HCT116 (cell line): Measurements from ENCODE around the gene GNG7. TPM values are rescaled to one million over a fixed set of nuclear protein-coding genes. Genes with fewer than 3 reads are reported as not detected.

Experiments
- ATAC-seq: fragments of 200-7000 bp; cut with Tn5 transposase; 2 replicates; pipeline ENCODE4 v1.9.1; 2020; ENCODE audit warnings: mild to moderate bottlenecking, moderate library complexity
- BruUV-seq: library from RNA; stranded (reverse); fragments of 400-500 nt; replicated peaks from 2 replicates; lab custom pipeline; 2021; lab: Mats Ljungman, UMichigan
- CTCF ChIA-PET: fragments of 300-600 bp; sonication (Branson Sonifier 250); formaldehyde crosslinking; loops from one replicate; lab custom pipeline; 2021; ENCODE audit warnings: antibody characterized with exemption; lab: Charles Lee
- POLR2A ChIA-PET: fragments of 300-600, 350-600 bp; sonication (Branson Sonifier 250); formaldehyde crosslinking; loops from one replicate; lab custom pipeline; 2021; ENCODE audit warnings: antibody characterized with exemption; lab: Charles Lee
- RAD21 ChIA-PET, 2 experiments: fragments of 300-600 bp; sonication (Branson Sonifier 250); formaldehyde crosslinking; loops; one replicate each; lab custom pipeline; 2023; ENCODE audit warnings: low total read pairs in 2 of 2; ENCODE audit not compliant: uncharacterized antibody in 2 of 2, unreplicated experiment in 2 of 2, low non-redundant PET in 1 of 2; lab: Charles Lee
- DNase-seq: peaks from one replicate; pipeline ENCODE4 v3.0.0-alpha.2; 2010; ENCODE audit warnings: low read depth, low spot score
- H2AFZ ChIP-seq: fragments of 200-600 bp; shearing (Covaris generic), sonication (generic); 2 replicates; pipeline ENCODE4 v1.6.1; 2017; ENCODE audit warnings: low read depth, mixed run types, mixed read lengths, antibody characterized with exemption, low read length; ENCODE audit not compliant: poor library complexity, severe bottlenecking
- H3K27ac ChIP-seq: 2 replicates; pipeline ENCODE4 v1.5.1; 2012; ENCODE audit warnings: low read depth, low read length
- H3K27me3 ChIP-seq: fragments of 200-600 bp; sonication (generic); 2 replicates; pipeline ENCODE4 v1.6.1; 2016; ENCODE audit warnings: mixed run types, low read length, mixed read lengths; ENCODE audit not compliant: insufficient read depth
- H3K36me3 ChIP-seq, 2 experiments: fragments of 200-500 bp in 1 of 2; fragments of 200-600 bp in 1 of 2; sonication (Bioruptor generic) in 1 of 2; sonication (generic) in 1 of 2; 2 replicates each; pipeline versions ENCODE4 v1.5.1 to v1.6.1; 2014 to 2016; ENCODE audit warnings: low read length in 2 of 2, inconsistent platforms in 1 of 2, mixed read lengths in 1 of 2, mixed run types in 1 of 2; ENCODE audit not compliant: insufficient read depth in 2 of 2, control insufficient read depth in 1 of 2
- H3K4me1 ChIP-seq, 2 experiments: fragments of 200-600 bp in 1 of 2; sonication (generic) in 1 of 2; 2 replicates each; pipeline versions ENCODE4 v1.5.1 to v1.6.1; 2012 to 2017; ENCODE audit warnings: low read length in 2 of 2, inconsistent platforms in 1 of 2, mild to moderate bottlenecking in 1 of 2, mixed read lengths in 1 of 2, mixed run types in 1 of 2, moderate library complexity in 1 of 2; ENCODE audit not compliant: insufficient read depth in 2 of 2, control insufficient read depth in 1 of 2
- H3K4me2 ChIP-seq: fragments of 200-600 bp; sonication (generic); 2 replicates; pipeline ENCODE4 v1.6.1; 2017; ENCODE audit warnings: mixed run types, low read length, mixed read lengths
- H3K4me3 ChIP-seq, 2 experiments: fragments of 200-600 bp in 1 of 2; sonication (generic) in 1 of 2; replicated peaks in 1 of 2; 2 replicates each; pipeline ENCODE4 v1.5.1; 2011 to 2016; ENCODE audit warnings: low read length in 2 of 2, control low read depth in 1 of 2, low read depth in 1 of 2, mild to moderate bottlenecking in 1 of 2, mixed read lengths in 1 of 2, mixed run types in 1 of 2
- H3K79me2 ChIP-seq: fragments of 200-600 bp; sonication (generic); 2 replicates; pipeline ENCODE4 v1.6.1; 2017; ENCODE audit warnings: mild to moderate bottlenecking, mixed run types, low read length, moderate library complexity, mixed read lengths; ENCODE audit not compliant: insufficient read depth
- H3K9ac ChIP-seq: fragments of 200-600 bp; sonication (generic); 2 replicates; pipeline ENCODE4 v1.6.1; 2016; ENCODE audit warnings: low read length, mixed read lengths
- H3K9me2 ChIP-seq: fragments of 200-600 bp; sonication (generic), shearing (Covaris generic); 2 replicates; pipeline ENCODE4 v1.6.1; 2017; ENCODE audit warnings: mixed run types, mild to moderate bottlenecking, moderate library complexity; ENCODE audit not compliant: insufficient read depth
- H3K9me3 ChIP-seq, 2 experiments: fragments of 200-500 bp in 1 of 2; fragments of 200-600 bp in 1 of 2; sonication (Bioruptor generic) in 1 of 2; sonication (generic) in 1 of 2; 2 replicates each; pipeline ENCODE4 v1.6.1; 2014 to 2017; ENCODE audit warnings: low read length in 2 of 2, mixed read lengths in 2 of 2, inconsistent platforms in 1 of 2, low read depth in 1 of 2, mild to moderate bottlenecking in 1 of 2, mixed run types in 1 of 2, moderate library complexity in 1 of 2; ENCODE audit not compliant: control insufficient read depth in 1 of 2, insufficient read depth in 1 of 2
- H4K20me1 ChIP-seq: fragments of 200-600 bp; sonication (generic), shearing (Covaris generic); 2 replicates; pipeline ENCODE4 v1.6.1; 2017; ENCODE audit warnings: mixed run types, mild to moderate bottlenecking, moderate library complexity; ENCODE audit not compliant: insufficient read depth
- EZH2 ChIP-seq: fragments of 200-600 bp; sonication (generic); IDR thresholded peaks from 2 replicates; pipeline ENCODE4 v1.6.1; 2017; ENCODE audit warnings: antibody characterized with exemption, mixed run types
- FOSL1 ChIP-seq: IDR thresholded peaks from 2 replicates; pipeline ENCODE4 v1.6.1; 2012; ENCODE audit warnings: low read depth
- JUND ChIP-seq: IDR thresholded peaks from 2 replicates; pipeline ENCODE4 v1.6.1; 2012
- MAX ChIP-seq: IDR thresholded peaks from 2 replicates; pipeline ENCODE4 v1.6.1; 2012
- POLR2AphosphoS5 ChIP-seq: IDR thresholded peaks from 2 replicates; pipeline ENCODE4 v1.6.1; 2011; ENCODE audit warnings: mild to moderate bottlenecking, low read depth, low read length, moderate library complexity
- SIN3A ChIP-seq: IDR thresholded peaks from 2 replicates; pipeline ENCODE4 v1.6.1; 2012; ENCODE audit warnings: low read depth
- SRF ChIP-seq: IDR thresholded peaks from 2 replicates; pipeline ENCODE4 v1.6.1; 2012; ENCODE audit warnings: low read depth
- TCF7L2 ChIP-seq: IDR thresholded peaks from 2 replicates; pipeline ENCODE4 v1.7.0; 2011; ENCODE audit warnings: borderline replicate concordance, inconsistent platforms; ENCODE audit not compliant: insufficient read depth, insufficient read length; ENCODE audit errors: extremely low read depth
- ZBTB33 ChIP-seq: IDR thresholded peaks from 2 replicates; pipeline ENCODE4 v1.6.1; 2011; ENCODE audit warnings: mild to moderate bottlenecking, low read length, moderate library complexity; ENCODE audit not compliant: insufficient replicate concordance; ENCODE audit errors: extremely low read depth
- ZFX ChIP-seq: fragments of 450-650 bp; IDR thresholded peaks from 2 replicates; pipeline ENCODE4 v1.6.1; 2017
- intact Hi-C: fragments of 100-400 bp; cut with micrococcal nuclease; formaldehyde crosslinking; loops from 2 replicates; pipeline ENCODE4 v1.10.0; 2022
- total RNA-seq: library from RNA; stranded (reverse); gene quantifications from one replicate; pipeline ENCODE4 v1.2.1, GENCODE V29; 2021; ENCODE audit not compliant: unreplicated experiment

Gene GNG7
- total RNA-seq, 1 experiment from 2014 or later, result 11.3 TPM

- Histone ChIP-seq H3K79me2 (no peaks in the 10 kb centered on the region), H3K9me2 (no peaks in the 10 kb centered on the region), H3K9ac (no peak overlapping the region), H4K20me1 (no peaks in the 10 kb centered on the region), H2AFZ (no peak overlapping the region), H3K4me2 (no peak overlapping the region), H3K4me3 (no peak overlapping the region), H3K27ac (no peak overlapping the region), H3K4me1 (peaks cover 14 to 17% of the 10 kb centered on the region in 2 experiments), H3K27me3 (no peaks in the 10 kb centered on the region), H3K36me3 (no peaks in the 10 kb centered on the region), H3K9me3 (no peaks in the 10 kb centered on the region; a peak in 1 of 4 replicates)
- intact Hi-C loops, result no loop called here
- no peak for DNase-seq
- BruUV-seq, result no TSS peak
- ChIA-PET CTCF (no interaction called here), POLR2A (interaction anchor here (1.4 kb wide), 1 partner anchor 126 kb away, joined by 3 read pairs; no protein-coding TSS in a partner anchor), RAD21 (no interaction called here)
- TF ChIP-seq SRF, result no peak
- TF ChIP-seq TCF7L2, result no peak
- TF ChIP-seq JUND, result no peak
- no peak for TF ChIP-seq MAX
- TF ChIP-seq FOSL1, result no peak
- TF ChIP-seq SIN3A, result no peak
- TF ChIP-seq ZFX, result no peak
- TF ChIP-seq POLR2AphosphoS5, result no peak
- ATAC-seq, result no peak
These were observed 99.2 kb downstream of the GNG7 start for GRCh38 chr19:2603334-2603733.

- Histone ChIP-seq H3K9me3 (no peaks in the 10 kb centered on the region; a peak in 1 of 4 replicates), H3K9ac (no peak overlapping the region), H3K9me2 (no peaks in the 10 kb centered on the region), H2AFZ (no peak overlapping the region), H3K27ac (no peak overlapping the region), H3K4me1 (peaks cover 14 to 17% of the 10 kb centered on the region in 2 experiments), H3K27me3 (no peaks in the 10 kb centered on the region), H4K20me1 (no peaks in the 10 kb centered on the region), H3K79me2 (no peaks in the 10 kb centered on the region), H3K4me3 (no peak overlapping the region), H3K36me3 (no peaks in the 10 kb centered on the region), H3K4me2 (no peak overlapping the region)
- no TSS peak for BruUV-seq
- DNase-seq, result no peak
- ChIA-PET CTCF (interaction anchor here (2.0 kb wide), 1 partner anchor 9 kb away, joined by 7 read pairs; no protein-coding TSS in a partner anchor), RAD21 (no interaction called here), POLR2A (interaction anchor here (1.4 kb wide), 1 partner anchor 125 kb away, joined by 3 read pairs; no protein-coding TSS in a partner anchor)
- intact Hi-C loops, result no loop called here
- TF ChIP-seq EZH2, result no peak
- TF ChIP-seq ZFX, result no peak
- no peak for TF ChIP-seq TCF7L2
- TF ChIP-seq ZBTB33, result no peak
- no peak for ATAC-seq
These were observed 99.9 kb downstream of the GNG7 start for GRCh38 chr19:2602391-2603181.
